SHP77 treated with DMSO at 0.1 percent for 48 hours (cell line): ENCODE results near the gene RNF208.
A peak's percentile ranks its signal among the peaks of the same experiment; 100 is the strongest.
"Not testable (repeated sequence)": the region's sequence is repeated elsewhere in the genome, so short reads cannot be mapped to it uniquely, and the experiment has no call there.

ENCODE experiments used
- DNase-seq: peaks from one replicate; lab custom pipeline; 2025; lab: John Stamatoyannopoulos, UW

Gene RNF208

GRCh38 chr9:137239541-137240200, 17.6 kb upstream of the RNF208 start:
- DNase-seq, result not testable (repeated sequence)

- DNase-seq, result peak; percentile 70
Measured at GRCh38 chr9:137237759-137238726, 16.0 kb upstream of the RNF208 start.

GRCh38 chr9:137236936-137237421, 14.9 kb upstream of the RNF208 start:
- no peak for DNase-seq

- peak; percentile 18 for DNase-seq
Measured at GRCh38 chr9:137236238-137236935, 14.3 kb upstream of the RNF208 start.

GRCh38 chr9:137235424-137236237, 13.6 kb upstream of the RNF208 start:
- DNase-seq, result no peak

- no peak for DNase-seq
Measured at GRCh38 chr9:137234758-137235423, 12.9 kb upstream of the RNF208 start.

- no peak for DNase-seq
Measured at GRCh38 chr9:137234055-137234697, 12.1 kb upstream of the RNF208 start.

- DNase-seq, result no peak
Measured at GRCh38 chr9:137233143-137233980, 11.3 kb upstream of the RNF208 start.

- DNase-seq, result no peak
Measured at GRCh38 chr9:137232510-137232909, 10.5 kb upstream of the RNF208 start.

GRCh38 chr9:137232101-137232500, 10.1 kb upstream of the RNF208 start:
- no peak for DNase-seq

GRCh38 chr9:137231372-137232039, 9.5 kb upstream of the RNF208 start:
- DNase-seq, result no peak

GRCh38 chr9:137230705-137231371, 8.8 kb upstream of the RNF208 start, which contains the start of gene SLC34A3:
SLC34A3 (plus strand) TSS chr9:137230901; CDS start chr9:137231703, 802 bp downstream.
- DNase-seq, result no peak

- no peak for DNase-seq
Measured at GRCh38 chr9:137229903-137230704, 8.1 kb upstream of the RNF208 start.

GRCh38 chr9:137228968-137229896, 7.2 kb upstream of the RNF208 start:
- DNase-seq, result no peak

GRCh38 chr9:137228506-137228967, 6.5 kb upstream of the RNF208 start:
- DNase-seq, result no peak

- no peak for DNase-seq
Measured at GRCh38 chr9:137227853-137228505, 5.9 kb upstream of the RNF208 start.
